ENCODE measurements around the gene USP46.

USP46 gene

GRCh38 chr4:52617336-52618020, 41.6 kb downstream of the USP46 start:
- DNase-seq, result no peak

DNA sequence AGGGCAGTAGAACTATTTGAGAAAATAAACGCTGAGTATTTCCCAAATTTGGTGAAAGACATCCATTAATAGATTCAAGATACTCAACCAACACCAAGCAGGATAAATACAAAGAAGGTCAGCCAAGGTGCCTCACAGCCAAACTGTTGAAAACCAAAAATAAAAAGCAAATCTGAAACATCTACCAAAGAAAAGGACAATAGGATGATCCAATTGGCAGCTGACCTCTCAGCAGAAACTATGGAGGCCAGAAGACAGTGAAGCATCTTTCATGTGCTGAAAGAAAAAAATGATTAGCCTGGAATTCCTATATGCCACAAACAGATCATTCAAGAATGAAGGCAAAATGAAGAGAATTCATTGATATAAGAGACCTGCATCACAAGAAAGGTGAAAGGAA, 44.9 kb downstream of the USP46 start:
- DNase-seq, result no peak

DNA sequence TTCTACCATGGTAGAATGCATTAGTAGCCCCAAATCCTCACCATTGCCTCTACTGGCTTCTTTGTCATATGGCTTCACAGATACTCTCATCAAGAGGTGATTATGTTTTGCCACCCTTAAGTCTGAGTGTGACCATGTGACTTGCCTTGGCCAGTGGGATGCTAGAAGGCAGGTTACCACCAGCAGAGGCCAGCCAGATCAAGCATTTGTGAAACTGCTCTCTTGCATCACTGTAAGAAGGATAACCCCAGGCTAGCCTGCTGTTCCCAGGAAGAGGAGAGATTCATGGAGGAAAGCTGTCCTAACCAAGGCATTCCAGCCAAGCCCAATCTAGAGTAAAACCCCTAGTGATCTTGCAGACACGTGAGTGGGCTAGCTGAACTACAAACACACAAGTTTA, 46.8 kb downstream of the USP46 start:
- DNase-seq, result no peak

DNA sequence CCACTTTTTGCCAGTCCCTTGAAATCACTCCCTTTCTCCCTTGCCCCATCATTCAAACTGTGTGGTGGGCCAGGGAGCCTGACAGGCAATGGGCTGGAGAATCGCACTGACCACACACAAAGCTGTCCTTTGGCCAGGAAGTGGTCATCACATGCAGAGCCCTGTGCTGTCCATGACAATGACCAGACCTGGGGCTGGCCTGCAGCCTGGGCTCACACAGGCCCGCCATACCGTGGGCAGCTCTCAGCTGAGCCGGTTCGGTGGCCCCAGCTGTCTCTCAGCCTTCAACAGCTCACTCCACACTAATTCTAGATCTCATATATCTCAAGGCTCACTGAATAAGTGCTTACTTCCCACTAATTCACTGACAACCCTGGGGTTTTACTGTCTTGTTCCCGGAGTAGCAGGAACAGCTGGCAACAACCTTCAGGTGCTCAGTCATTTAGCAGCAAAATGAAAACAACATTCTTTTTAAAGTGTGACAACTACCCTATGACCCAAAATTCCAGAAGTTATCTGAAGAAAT, 48.0 kb downstream of the USP46 start:
- DNase-seq, result no peak

DNA sequence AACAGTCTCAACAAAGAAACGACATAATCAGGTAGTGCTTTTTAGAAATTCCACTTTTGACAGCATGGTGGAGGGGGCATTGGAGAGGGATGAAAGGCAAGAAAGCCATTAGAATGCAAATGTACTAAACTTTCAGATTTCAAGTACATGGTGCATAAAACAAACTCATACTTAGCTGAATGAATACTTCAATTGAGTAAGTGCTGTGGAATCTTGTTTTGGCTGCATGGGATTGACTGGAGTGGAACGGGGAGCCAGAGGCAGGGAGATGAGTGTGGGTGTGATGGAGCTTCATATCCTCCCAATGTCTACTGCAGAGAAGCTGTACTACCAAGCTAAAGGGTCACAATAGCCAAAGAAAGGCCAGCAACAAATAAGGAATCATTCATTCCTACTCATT, 52.4 kb downstream of the USP46 start:
- no peak for DNase-seq

DNA sequence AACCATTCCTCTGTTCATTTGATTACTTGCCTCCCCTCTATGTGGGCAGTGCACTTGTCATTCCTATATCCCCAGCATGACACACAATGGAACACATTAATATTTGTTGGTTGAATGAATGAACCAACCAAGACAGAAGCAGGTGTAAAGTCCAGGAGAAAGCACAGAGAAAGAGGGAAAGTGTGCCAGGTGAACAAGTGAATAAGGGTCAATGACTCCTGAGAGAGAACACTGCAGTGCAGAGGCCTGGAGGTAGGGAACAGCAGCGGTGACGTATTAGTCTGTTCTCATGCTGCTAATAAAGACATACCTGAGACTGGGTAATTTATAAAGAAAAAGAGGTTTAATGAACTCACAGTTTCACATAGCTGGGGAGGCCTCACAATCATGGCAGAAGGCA, 53.1 kb downstream of the USP46 start:
- DNase-seq, result no peak

GRCh38 chr4:52604215-52604614, 54.9 kb downstream of the USP46 start:
- no peak for DNase-seq

GRCh38 chr4:52600275-52600674, 58.8 kb downstream of the USP46 start:
- DNase-seq, result no peak

DNA sequence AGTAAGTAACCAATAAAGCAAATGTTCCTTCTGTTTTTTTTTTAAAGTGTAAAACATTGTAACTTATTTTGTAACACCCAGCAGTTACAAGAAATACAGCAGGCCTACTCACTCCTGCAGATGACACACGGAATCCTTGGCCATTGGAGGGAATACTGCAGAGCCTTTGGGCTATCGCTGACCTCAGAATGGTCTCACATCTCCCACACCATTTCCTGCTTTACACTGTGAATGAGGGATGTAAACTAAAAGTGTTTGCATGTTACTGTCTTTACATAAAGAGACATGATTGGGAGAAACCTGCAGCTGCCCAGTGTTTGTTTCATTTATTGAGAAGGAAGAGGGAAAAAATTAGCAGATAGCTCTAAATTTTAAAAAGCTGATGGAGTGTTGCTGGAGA, 64.1 kb downstream of the USP46 start:
- no peak for DNase-seq

DNA sequence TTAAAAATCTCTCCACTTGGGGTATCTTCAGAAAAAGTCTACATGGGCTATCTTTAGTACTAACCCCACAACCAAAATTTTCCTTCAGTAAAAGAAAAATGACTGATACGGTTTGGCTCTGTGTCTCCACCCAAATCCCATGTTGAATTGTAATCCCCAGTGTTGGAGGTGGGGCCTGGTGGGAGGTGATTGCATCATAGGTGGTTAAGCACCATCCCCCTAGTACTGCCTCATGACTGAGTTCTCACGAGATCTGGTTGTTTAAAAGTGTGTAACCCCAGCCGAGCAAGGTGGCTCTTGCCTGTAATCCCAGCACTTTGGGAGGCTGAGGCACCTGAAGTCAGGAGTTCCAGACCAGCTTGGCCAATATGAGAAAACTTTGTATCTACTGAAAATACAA, 66.8 kb downstream of the USP46 start:
- DNase-seq, result no peak

DNA sequence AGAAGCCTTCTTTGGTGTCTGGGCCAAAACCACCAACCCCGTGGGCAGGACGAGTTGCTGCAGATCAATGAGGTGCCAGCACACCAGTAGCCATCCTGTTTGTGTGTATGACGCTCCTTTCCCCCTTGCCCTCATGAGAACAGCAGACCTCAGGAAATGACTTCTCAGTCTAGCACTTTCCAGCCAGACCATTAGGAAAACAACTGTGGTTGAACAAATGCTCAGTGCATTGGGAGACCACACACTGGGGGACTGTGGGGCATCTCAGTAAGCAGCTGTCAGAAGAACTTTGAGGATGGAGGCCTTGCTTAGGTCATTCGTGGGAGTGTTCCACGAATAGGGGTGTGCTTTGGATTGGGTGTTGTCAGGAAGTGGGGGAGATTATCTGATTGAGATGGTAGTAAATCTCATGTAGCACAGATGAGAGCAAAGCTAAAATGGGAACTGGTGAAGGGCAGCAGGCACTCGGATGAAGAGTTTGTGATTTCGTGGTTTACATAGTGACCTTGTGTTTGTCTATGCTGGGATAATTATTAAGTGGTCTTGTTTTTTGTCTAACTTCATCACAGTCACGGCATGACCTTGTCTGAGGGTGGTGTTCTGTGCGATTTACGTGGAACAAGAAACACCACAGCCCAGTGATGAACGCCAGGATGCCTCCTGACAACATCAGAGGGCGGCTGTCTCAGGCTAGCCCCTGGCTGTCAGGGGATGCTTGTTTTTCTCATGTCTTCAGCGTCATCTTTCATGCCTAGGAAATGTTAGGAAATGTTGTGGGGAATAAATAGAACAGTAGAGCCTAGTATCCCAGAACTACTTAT, 70.1 kb downstream of the USP46 start:
- DNase-seq, result no peak

- DNase-seq, result no peak
These were observed 71.0 kb downstream of the USP46 start for GRCh38 chr4:52588097-52588496.

DNA sequence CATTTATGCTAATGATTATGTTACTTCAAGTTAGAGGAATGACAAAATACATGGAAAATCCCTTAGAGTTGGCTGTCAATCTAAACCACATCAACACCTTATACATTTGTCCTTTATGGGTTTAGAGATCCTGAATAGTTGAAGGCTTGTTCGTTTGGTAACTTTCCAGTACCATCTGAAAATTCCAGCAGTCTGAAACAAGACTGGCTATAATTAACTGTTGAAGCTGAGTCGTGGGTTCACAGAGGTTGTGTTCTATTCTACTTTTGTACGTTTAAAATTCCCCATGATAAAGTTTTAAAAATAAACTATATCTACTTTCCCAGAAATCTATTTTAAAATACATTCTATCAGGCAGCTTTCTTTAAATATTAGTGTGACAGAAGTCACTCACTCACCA, 73.0 kb downstream of the USP46 start:
- DNase-seq, result no peak

DNA sequence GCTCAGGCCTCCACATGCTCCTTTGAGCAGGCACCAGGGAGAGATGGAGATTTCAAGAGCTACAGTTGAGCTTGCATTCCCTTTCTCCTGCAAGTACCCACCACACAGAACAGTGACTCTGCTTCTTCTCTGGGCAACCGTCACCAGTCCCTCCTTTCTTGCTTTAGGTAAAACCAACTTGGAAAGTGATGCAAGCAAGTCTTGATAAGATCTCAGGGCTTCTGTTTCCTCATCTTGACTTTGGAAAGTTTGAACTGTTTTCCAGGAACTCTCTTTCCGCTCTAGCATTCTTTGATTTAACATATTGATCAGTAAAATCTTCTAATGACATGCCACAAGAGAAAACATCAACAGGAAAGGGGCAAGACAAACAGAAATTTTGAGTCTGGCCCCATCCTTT, 73.7 kb downstream of the USP46 start:
- DNase-seq, result no peak

- no peak for DNase-seq
These were observed 79.4 kb downstream of the USP46 start for GRCh38 chr4:52579602-52580272.

- DNase-seq, result no peak
These were observed 80.2 kb downstream of the USP46 start for GRCh38 chr4:52578951-52579350.

DNA sequence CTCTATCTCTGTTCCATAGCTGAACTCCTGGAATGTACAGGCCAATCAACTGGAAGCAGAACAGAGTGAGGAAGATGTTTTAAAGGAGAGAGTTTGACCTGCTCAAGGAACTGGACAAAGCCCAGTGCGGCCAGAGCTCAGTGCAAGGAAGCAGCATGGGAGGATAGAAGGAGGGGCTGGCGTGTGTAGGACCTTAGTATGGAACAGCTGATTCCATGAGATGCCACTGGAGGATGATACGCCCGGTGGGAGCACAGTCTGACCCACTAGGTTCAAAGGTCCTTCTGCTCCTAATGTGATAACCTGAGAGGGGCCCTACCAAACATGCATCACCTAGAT, 81.5 kb downstream of the USP46 start:
- no peak for DNase-seq

GRCh38 chr4:52576961-52577623, 82.0 kb downstream of the USP46 start:
- DNase-seq, result no peak

GRCh38 chr4:52576326-52576725, 82.8 kb downstream of the USP46 start:
- DNase-seq, result no peak

GRCh38 chr4:52575406-52575805, 83.7 kb downstream of the USP46 start:
- no peak for DNase-seq

- DNase-seq, result no peak
These were observed 85.1 kb downstream of the USP46 start for GRCh38 chr4:52574036-52574435.

GRCh38 chr4:52573551-52573950, 85.5 kb downstream of the USP46 start:
- DNase-seq, result no peak

GRCh38 chr4:52572936-52573485, 86.1 kb downstream of the USP46 start:
- DNase-seq, result no peak

Data from stimulated activated CD4-positive, alpha-beta T cell treated with anti-CD3 and anti-CD28 coated beads, Interleukin-12 subunit alpha, Interleukin-12 subunit beta, amount 100 ng/mL, for 4 hours (primary cell).